Activated naive CD4-positive, alpha-beta T cell treated with anti-CD3 and anti-CD28 coated beads, Interleukin-2, amount 50 U/mL, for 16 hours (primary cell): ENCODE data around the gene PSMC3IP.
A peak's percentile ranks its signal among the peaks of the same experiment; 100 is the strongest.
"Not testable (repeated sequence)": the region's sequence is repeated elsewhere in the genome, so short reads cannot be mapped to it uniquely, and the experiment has no call there.

ENCODE experiments used
- DNase-seq: peaks from one replicate; pipeline ENCODE4 v3.0.0-alpha.2; 2020

Gene PSMC3IP, protein sequence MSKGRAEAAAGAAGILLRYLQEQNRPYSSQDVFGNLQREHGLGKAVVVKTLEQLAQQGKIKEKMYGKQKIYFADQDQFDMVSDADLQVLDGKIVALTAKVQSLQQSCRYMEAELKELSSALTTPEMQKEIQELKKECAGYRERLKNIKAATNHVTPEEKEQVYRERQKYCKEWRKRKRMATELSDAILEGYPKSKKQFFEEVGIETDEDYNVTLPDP

DNA sequence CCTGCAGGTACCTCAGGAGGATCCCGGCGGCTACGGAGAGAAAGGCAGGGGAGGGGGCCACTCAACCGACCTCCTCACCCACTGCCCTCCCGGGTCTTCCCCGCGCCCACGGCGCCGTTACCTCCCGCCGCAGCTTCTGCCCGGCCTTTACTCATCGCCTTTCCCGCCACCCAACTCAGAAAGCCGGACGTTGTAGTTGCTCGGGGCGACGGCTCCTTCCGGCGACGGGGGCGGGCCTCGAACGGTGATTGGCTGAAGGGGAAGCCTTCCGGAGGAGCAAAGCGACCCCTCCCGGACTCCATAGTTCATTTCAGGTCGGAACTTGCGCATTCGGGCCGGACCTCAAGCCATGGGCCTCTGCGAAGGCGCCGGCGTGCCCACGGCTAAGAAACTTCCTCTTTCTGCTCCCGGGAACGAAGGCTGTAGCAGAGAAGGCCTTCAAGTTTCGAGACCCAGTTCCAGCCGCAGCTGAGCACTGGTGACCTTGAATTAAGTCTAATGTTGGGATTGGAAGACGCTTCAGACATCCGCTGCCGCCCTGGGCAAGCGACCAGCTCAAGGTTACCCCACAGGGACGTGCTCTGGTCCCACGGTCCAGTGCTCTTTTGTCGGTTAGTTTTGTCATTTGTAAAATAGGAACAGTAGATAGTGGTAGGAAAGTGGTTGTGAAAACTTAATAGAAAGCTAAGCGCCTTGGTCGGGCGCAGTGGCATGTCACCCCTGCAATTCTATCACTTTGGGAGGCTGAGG is at the start of gene PSMC3IP:
TSS of gene PSMC3IP (minus strand) at position 198 of the 750 bp plus-strand sequence. CDS start at position 155, 43 bp downstream.
- peak; percentile 92 for DNase-seq

DNA sequence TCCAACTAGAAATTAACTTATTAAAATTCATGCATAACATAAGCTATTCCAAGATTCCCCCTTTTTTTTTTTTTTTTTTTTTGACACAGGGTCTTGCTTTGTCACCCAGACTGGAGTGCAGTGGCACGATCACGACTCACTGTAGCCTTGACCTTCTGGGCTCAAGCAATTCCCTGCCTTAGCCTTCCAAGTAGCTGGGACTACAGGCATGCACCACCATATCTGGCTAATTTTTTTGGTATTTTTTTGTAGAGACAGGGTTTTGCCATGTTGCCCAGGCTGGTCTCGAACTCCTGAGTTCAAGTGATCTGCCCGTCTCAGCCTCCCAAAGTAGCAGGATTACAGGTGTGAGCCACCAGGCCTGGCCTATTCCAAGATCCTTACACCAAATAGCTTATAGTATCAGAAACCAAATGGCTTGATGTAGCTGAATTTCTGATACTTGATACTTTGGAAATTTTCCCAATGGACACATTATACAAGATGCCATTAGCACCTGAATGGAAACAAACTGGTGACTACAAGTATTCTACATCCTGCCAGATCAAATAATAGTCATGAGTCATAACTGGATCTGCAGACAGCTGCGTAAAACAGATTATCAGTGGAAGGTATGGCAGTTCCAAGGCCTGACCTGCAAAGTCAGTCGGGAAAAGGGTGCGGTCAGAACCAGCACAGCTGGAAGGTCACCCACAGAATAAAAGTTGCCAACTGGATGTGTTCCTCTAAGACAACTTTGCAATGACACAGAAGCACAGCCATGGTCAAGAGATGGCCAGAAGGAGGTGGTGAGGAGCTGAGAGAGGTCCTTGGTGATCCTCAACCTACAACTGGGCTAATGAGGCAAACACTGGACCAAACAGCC is 46.4 kb upstream of the PSMC3IP start:
- no peak for DNase-seq

DNA sequence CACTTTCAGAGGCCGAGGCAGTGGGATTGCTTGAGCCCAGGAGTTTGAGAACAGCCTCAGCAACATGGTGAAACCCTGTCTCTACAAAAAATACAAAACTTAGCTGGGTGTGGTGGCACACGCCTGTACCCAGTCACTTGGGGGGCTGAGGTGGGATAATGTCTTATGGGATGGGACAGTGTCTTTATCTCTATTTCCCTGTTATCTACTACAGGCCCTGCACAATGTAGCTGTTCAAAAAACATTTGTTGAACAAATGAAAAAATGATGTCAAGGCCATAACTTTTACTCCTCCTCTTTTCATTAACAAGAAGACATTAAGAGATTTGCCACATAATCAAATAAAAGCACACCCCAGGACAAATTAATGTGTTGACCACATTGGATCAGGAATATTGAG is 45.7 kb upstream of the PSMC3IP start:
- DNase-seq, result no peak

DNA sequence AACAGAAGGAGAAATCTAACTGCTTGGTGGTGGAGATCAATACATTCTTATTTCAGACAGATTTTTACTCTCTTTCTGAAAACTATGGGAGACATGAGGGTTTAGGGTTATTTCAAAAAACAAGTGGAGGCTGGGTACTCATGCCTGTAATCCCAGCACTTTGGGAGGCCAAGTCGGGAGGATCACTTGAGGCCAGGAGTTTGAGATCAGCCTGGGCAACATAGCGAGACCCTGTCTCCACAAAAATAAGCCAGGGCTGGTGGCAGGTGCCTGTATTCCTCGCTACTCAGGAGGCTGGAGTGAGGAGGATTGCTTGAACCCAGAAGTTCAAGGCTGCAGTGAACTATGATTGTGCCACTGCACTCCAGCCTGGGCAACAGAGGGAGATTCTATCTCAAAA is 44.5 kb upstream of the PSMC3IP start:
- DNase-seq, result not testable (repeated sequence)

DNA sequence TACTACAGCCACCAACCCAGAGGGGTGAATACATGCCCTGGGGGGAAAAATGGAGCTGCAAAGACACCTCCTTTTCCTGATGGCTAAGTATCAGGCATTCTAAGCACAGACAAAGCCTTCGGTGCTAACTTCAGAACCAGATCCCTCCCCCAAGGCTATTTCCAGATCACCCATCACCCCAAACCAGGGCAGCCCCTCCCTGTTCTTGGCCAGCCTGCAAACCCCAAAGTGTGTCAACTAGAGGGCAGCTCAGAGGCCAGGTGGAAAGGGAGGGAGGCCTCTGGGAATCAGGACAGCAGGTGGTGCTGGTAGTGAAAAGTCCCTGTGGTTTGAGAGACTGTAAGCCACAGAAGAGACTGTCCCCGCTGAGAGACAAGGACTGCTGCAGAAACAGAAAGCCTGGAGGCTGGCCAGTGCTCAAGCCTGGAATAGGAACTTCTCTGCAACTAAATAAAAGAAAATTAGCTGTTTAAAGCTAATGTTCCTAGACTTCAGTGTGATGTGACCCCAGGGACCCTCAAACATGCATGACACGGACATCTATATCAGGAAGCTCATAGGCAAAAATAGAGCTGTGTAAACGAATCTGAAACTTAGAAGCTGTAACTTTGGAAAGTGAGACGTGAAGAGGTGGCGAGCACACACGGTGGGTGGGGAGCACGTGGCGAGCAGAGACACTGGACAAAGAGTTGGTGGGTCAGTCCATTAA is 41.1 kb upstream of the PSMC3IP start:
- DNase-seq, result no peak

DNA sequence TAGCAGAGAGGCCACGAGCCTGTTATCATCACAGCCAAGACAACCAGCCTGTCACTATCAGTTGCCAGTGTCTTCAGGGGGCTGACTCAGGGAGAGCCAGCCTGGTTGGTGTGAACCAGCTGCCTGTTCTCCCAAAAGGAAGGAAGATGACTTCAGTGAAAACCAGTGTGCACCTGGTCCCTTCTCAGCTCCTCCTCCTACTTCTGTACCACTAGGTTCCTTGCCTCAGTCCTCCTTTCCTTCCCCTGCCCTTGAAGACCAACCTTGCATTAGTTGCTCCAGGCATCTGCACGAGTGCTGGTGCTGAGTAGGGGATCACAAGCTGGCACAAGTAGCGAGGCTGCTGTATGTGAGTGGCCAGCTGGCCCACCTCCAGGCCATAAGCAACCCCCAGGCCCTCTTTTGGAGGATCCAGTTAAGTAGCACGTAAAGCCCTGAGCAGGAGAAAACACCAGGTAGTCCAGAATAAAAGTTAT is 40.5 kb upstream of the PSMC3IP start:
- DNase-seq, result no peak

DNA sequence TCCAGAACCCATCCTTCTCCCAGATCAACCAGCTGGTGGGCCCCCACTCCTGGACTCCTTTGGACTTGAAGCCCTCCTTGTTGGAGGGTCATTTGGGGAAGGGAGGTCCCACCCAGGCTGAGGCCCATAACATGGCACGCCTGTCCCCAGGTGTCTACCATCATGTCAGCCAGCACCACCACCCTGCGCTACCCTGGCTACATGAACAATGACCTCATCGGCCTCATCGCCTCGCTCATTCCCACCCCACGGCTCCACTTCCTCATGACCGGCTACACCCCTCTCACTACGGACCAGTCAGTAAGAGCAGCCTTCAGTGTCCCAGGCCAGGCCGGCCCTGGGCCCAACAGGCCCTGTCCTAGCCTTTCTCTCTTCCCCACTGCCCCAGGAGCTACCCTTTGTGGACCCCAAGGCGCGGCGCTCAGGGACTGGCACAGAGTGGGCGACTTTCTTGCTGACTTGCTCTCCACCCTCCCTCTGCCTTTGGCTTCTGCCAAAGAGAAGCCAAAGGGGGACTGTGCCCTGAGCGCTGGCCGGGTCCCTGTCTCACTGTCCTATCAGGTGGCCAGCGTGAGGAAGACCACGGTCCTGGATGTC is 36.3 kb upstream of the PSMC3IP start:
- no peak for DNase-seq

DNA sequence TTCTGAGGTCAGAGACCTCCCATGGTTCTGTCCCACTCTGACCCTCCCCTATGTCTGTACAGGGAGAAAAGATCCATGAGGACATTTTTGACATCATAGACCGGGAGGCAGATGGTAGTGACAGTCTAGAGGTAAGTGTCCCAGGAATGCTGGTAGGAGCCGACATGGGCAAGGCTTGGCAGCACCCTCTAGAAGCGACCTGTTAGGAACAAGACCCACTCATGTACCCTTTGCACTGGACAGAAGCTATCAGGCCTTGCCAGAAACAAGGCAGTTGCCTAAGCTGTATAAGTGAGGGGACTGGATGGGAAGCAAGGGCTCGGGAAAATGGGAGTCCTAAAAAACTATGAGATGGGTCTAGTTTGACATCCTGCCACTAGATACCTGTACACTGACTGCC is 34.5 kb upstream of the PSMC3IP start:
- no peak for DNase-seq

DNA sequence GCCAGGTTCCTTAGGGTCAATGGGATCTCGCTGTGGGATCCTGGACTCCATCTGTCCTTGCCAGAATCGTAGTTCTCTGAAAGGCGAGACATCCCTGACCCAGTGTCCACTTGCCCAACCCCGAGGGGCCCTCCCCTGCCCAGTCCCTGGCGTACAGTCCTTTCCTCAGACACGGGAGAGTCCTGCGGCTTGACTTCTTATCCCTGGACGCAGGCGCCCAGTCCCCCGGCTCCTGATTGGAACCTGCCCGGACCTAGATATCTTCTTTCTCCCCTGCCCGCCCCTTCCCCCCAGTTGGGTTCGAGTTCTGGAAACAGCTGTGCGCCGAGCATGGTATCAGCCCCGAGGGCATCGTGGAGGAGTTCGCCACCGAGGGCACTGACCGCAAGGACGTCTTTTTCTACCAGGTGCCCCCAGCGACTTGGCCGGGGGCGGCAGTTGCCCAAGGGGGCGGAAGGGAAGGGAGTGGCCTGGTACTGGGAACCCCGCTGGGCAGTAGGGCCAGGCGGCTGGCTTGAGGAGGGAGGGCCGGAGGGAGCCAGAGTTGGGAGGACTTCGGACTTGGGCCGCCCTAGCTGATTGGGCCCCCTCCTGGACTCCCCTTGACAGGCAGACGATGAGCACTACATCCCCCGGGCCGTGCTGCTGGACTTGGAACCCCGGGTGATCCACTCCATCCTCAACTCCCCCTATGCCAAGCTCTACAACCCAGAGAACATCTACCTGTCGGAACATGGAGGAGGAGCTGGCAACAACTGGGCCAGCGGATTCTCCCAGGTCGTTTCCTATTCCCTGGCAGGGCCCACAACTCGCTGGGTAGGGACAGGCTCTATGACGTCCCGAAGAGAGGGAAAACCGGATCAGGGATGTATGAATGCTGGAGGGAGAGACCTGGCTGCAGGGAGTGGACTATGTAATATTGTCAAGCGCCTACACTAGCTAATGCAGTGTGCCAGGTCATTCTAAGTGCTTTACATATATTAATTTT is 32.6 kb upstream of the PSMC3IP start:
- DNase-seq, result peak; percentile 17

DNA sequence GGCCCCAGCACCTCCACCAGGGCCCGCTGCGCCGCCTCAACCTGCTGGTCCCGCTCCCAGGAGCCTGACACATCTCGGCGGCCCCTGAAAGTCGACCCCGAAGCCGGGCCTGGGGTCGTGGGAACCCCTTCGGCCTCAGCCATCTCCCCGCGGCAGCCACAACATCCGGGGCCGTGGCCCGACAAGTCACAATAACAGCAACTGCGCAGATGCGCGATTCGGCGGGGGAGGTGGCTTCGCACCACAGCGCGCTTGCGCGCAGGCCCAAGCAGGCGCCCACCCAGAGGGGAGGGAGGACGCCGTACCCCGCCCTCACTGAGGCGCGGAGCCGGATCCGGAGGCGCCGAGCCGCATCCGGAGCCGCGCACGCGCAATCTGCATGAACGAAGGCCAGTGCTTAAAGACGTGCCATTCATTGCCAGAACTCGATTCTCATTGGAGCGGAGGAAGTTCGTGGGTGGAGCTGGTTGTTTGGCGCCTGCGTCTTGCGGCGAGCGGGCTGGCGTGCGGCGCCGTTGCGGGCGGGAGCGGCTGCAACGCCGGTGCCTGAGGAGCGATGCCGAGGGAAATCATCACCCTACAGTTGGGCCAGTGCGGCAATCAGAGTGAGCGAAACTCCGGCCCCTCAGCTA is 31.8 kb upstream of the PSMC3IP start, which contains the start of the genes RETREG3 and TUBG1:
TSS of gene RETREG3 (minus strand) at position 193 of the 632 bp plus-strand sequence. CDS start at position 143, 50 bp downstream.
TSS of gene TUBG1 (plus strand) at position 502 of the 632 bp plus-strand sequence. CDS start at position 557, 55 bp downstream.
- DNase-seq, result peak; percentile 99

DNA sequence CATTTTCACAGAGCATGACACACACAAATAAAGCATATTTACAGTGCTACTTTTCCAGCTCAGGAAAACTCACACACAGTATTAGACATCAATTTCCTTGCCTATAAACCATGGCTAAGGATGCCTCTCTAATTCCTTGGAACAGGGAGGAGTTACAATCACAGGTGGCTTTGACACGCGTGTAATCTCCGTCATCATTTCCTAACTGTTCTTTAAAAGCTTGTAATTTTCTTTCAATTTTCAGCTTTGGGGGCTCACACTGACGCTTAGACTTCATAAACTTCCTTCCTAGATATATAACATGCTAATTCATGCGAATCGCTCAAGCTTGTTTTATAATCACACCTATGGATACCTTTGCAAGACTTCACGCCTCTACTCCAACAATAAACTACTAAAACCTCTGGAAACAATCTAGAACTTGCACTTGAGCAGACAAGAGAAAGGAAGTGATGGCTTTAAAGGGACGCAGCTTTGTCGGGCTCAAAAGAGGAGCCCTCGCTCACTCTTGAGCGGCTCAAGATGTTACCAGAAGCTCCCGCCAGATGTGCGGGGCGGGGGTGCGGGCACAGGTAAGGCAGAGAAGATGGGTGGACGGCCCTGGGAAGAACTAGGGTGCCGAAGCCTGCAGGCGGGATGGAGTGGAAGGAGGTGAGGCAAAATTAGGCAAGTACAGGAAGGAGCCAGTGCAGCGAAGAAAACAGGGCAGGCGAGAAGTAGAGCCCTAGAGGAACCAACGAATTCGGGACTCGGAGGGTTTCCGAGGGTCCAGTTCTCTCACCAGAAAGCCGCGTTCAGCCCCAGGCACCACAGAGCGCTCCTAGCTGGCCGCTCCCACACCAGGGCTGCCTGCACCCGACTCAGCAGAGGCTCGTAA is 31.0 kb upstream of the PSMC3IP start:
- no peak for DNase-seq

DNA sequence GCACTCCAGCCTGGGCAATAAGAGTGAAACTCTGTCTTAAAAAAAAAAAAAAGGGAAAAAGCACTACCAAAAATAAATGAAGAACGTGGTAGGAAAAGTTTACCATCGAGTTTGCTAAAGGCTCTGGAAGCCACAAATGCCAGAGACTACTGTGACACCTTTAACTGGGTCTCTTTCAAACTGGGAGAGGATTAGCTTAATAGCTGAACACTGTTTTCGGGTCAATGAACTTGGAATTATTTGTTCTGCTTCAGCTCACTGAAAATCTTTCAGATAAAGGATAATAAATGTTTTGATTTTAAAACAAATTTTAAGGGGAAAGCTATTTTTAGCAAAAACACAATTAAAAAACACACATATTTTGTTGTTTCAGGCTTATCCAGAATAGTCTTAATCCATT is 30.2 kb upstream of the PSMC3IP start:
- no peak for DNase-seq

DNA sequence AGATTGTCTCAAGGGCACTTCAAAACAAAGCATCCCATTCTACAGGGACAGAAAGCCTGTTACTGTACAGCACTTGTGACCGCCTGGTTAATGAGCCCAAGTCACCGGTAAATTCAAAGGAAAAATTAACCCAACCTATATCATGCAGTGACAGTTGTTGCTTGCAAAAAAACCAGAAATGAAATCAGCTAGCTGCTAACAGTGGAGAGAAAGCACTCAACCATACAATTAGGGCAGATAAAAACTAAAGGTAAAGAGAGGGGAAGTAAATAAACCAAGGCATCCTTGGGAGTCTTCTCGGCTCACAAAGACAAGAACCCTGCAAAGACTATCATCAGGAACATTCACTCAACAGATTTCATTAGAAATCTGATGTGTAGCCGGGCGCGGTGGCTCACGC is 25.8 kb upstream of the PSMC3IP start:
- no peak for DNase-seq

DNA sequence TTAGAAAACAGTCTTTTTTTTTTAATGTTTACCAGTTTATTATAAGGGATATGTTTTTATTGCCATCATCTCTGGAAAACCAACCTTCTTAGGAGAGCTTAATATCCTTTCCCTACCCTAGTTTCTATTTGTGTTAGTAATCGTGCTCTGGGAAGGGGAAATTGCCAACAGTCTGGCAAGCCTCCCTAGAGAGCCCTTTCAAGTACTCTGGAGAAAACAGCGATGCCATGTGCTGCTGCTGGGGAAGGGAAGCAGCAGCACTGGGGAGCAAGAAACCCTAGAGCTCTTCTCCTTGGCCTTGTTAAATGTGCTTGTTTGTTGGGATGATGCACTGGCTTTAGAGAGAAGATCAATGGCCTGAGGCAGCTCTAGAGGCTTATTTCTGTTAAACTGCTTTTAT is 21.4 kb upstream of the PSMC3IP start:
- DNase-seq, result no peak

DNA sequence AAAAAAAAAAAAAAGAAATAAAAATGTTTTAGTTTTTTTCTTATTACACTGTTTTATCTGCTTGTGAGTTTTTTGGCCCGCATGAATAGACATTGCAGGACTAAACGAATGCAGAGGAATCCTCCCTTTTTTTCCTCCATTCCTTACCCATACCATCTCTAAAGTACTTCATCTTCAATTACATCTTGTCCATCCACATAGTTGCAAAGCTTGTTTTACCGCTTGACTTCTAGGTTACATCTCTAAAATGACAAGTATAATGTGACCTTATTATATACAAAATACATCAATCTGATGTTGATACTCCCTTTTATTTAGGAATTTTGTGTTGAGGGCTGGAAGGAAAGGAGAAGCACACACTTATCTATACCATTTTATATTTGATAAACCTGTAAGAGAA is 18.9 kb upstream of the PSMC3IP start:
- DNase-seq, result no peak

DNA sequence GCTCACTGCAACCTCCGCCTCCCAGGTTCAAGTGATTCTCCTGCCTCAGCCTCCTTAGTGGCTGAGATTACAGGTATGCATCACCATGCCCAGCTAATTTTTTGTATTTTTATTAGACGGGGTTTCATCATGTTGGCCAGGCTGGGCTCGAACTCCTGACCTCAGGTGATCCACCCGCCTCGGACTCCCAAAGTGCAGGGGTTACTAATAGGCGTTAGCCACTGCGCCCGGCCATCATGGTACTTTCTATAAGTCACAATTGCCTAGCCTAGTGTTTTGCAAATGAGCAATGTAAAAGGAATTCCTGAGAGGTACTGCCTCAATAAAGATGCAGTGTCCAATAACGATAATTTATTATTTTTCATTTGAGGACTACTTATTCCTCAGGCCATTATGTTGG is 13.9 kb upstream of the PSMC3IP start:
- no peak for DNase-seq

DNA sequence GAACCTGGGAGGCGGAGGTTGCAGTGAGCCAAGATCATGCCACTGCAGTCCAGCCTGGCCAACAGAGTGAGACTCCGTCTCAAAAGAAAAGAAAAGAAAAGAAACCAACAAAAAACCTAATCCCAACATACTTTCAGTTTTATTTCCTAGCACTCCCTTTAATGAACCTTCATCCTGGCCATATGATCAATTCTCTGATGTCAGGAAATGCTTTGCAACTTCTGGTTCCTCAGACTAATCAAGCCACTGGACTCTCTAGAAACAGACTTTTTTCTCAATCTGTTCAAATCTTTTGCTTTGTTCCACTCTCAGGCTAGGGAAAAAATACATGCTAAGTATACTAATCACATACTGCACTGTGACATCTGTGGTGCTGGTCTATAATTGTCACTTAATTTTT is 13.4 kb upstream of the PSMC3IP start:
- DNase-seq, result no peak

DNA sequence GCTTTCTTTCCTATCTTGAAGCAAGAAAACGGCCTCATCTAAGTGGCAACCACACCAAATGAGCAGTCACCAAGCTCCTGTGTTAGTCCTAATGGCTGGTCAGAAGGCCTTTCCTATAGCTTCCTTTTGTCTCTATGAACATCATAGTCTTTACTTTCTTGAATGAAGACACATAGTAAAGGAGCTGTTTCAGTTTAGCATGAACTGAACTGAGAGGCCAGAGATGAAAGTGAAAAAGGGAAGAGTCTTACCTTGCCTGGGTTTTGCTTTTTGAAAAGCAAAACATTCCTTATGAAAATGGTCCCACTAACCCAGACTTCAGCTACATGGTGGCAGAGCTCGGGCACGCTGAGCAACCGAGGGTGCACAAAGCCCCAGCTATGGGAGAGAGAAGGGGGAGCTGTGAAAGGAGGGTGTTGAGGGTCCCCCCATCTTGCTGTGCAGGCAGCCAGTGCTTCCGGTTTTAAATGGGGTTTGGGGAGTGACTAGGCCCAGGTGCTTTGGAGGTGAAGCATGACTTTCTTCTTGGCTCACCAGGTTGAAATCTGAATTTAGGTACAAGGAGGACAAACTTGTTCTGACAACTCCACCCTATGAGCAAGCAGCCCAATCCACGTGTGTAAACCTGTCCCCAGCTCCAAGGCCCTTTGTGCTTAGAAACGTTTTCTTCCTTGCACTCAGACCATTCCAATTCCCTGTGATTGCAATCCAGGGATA is 9.1 kb upstream of the PSMC3IP start:
- no peak for DNase-seq

DNA sequence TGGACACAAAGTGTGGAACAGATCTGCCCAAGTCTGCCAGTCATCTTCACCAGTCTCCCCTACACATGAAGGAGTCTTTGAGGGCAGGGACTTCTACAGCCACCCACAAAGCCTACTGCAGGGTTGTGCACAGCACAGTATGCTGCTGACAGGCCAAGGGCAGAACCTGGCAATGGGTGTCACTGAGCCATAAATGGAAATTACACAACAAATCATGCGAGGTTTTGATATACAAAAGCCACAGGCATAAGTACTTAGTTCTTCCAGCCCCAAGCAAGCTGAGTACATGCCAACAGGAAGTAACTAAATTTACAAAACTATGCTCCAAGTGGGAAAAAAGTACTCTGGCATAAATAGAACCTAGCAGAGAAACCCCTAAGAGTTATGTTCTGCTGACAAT is 7.8 kb upstream of the PSMC3IP start:
- DNase-seq, result no peak
